Breast epithelium (tissue), 3 donors: Measurements from ENCODE around the gene NEDD9.

Experiments
- CTCF ChIP-seq, 3 donors: fragments of 450-650 bp; IDR thresholded peaks; one replicate each; pipeline ENCODE4 v1.5.1; 2016 to 2017; ENCODE audit warnings: antibody characterized with exemption in 3 of 3, mild to moderate bottlenecking in 3 of 3, moderate library complexity in 3 of 3
- POLR2A ChIP-seq: fragments of 450-650 bp; IDR thresholded peaks from one replicate; pipeline ENCODE4 v1.6.1; 2016; ENCODE audit warnings: antibody characterized with exemption, mild to moderate bottlenecking, moderate library complexity
- POLR2AphosphoS5 ChIP-seq, 3 donors: sonication (generic); formaldehyde crosslinking; IDR thresholded peaks; one replicate each; pipeline ENCODE4 v1.6.1; 2017; ENCODE audit warnings: antibody characterized with exemption in 3 of 3

DNA sequence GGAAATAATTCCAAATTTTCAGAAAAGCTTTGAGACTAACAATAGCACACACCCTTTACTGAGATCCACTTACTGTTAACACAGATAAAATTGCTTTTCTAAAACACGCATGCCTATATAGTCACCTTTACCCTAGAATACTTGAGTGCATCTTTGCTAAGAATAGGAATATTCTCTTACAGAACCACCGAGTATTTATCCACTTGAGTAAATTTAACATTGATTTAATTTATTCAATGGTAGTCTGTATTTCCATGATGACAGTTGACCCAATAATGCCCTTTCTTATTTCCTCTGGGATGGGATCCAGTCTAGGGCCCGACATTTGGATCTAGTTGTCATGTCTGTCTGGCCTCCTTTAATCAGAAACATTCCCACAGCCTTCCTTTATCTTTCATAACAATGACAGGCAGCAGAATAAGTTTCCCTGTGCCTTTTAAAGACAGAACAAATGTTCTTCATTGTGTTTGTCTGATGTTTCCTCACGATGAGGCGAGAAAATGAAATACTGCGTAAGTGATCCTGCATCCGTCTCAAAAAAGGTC, 64.3 kb downstream of the NEDD9 start:
- no peak for TF ChIP-seq CTCF (IDR thresholded peaks at IDR 0.05)
- TF ChIP-seq POLR2A = no peak
- no peak for TF ChIP-seq POLR2AphosphoS5 (IDR thresholded peaks at IDR 0.05)
